ENCODE results near the gene GAST. TPM values are rescaled to one million over a fixed set of nuclear protein-coding genes. Genes with fewer than 3 reads are reported as not detected.
A peak's percentile ranks its signal among the peaks of the same experiment; 100 is the strongest.

The GAST gene
- total and polyA plus RNA-seq, 2 experiments from 2014 or later, result not detected

DNA sequence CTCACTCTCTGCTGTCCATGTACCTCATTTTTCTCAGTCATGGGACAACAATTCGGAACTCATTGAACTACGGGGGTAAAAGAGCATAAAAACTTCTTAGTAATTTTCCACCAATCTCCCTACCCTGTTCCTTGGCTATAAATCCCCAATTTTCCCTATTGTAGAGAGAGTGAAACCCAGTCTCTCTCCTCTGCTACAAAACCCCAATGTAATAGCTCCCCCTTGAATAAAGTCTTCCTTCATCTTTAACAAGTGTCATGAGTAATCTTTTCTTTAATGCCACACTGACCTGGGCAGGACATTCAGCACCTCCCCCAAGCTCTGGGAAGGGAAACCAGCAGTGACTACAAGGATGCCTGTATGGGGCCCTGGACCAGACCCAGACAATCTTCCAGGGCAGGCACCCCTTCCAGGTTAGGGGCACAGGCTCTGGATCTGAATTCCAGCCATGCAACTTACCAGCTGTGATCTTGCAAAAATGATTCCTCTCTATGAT lies 33.7 kb upstream of the GAST start (continued):
- TF ChIP-seq, protein P1, sequence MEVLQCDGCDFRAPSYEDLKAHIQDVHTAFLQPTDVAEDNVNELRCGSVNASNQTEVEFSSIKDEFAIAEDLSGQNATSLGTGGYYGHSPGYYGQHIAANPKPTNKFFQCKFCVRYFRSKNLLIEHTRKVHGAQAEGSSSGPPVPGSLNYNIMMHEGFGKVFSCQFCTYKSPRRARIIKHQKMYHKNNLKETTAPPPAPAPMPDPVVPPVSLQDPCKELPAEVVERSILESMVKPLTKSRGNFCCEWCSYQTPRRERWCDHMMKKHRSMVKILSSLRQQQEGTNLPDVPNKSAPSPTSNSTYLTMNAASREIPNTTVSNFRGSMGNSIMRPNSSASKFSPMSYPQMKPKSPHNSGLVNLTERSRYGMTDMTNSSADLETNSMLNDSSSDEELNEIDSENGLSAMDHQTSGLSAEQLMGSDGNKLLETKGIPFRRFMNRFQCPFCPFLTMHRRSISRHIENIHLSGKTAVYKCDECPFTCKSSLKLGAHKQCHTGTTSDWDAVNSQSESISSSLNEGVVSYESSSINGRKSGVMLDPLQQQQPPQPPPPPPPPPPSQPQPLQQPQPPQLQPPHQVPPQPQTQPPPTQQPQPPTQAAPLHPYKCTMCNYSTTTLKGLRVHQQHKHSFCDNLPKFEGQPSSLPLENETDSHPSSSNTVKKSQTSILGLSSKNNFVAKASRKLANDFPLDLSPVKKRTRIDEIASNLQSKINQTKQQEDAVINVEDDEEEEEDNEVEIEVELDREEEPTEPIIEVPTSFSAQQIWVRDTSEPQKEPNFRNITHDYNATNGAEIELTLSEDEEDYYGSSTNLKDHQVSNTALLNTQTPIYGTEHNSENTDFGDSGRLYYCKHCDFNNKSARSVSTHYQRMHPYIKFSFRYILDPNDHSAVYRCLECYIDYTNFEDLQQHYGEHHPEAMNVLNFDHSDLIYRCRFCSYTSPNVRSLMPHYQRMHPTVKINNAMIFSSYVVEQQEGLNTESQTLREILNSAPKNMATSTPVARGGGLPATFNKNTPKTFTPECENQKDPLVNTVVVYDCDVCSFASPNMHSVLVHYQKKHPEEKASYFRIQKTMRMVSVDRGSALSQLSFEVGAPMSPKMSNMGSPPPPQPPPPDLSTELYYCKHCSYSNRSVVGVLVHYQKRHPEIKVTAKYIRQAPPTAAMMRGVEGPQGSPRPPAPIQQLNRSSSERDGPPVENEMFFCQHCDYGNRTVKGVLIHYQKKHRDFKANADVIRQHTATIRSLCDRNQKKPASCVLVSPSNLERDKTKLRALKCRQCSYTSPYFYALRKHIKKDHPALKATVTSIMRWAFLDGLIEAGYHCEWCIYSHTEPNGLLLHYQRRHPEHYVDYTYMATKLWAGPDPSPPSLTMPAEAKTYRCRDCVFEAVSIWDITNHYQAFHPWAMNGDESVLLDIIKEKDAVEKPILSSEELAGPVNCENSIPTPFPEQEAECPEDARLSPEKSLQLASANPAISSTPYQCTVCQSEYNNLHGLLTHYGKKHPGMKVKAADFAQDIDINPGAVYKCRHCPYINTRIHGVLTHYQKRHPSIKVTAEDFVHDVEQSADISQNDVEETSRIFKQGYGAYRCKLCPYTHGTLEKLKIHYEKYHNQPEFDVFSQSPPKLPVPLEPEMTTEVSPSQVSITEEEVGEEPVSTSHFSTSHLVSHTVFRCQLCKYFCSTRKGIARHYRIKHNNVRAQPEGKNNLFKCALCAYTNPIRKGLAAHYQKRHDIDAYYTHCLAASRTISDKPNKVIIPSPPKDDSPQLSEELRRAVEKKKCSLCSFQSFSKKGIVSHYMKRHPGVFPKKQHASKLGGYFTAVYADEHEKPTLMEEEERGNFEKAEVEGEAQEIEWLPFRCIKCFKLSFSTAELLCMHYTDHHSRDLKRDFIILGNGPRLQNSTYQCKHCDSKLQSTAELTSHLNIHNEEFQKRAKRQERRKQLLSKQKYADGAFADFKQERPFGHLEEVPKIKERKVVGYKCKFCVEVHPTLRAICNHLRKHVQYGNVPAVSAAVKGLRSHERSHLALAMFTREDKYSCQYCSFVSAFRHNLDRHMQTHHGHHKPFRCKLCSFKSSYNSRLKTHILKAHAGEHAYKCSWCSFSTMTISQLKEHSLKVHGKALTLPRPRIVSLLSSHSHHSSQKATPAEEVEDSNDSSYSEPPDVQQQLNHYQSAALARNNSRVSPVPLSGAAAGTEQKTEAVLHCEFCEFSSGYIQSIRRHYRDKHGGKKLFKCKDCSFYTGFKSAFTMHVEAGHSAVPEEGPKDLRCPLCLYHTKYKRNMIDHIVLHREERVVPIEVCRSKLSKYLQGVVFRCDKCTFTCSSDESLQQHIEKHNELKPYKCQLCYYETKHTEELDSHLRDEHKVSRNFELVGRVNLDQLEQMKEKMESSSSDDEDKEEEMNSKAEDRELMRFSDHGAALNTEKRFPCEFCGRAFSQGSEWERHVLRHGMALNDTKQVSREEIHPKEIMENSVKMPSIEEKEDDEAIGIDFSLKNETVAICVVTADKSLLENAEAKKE (CRISPR knock-in tag; IDR thresholded peaks at IDR 0.05), result no peak
- TF ChIP-seq EZH2phosphoT487 (IDR thresholded peaks at IDR 0.05; ENCODE audit: unreplicated experiment), result no peak

DNA sequence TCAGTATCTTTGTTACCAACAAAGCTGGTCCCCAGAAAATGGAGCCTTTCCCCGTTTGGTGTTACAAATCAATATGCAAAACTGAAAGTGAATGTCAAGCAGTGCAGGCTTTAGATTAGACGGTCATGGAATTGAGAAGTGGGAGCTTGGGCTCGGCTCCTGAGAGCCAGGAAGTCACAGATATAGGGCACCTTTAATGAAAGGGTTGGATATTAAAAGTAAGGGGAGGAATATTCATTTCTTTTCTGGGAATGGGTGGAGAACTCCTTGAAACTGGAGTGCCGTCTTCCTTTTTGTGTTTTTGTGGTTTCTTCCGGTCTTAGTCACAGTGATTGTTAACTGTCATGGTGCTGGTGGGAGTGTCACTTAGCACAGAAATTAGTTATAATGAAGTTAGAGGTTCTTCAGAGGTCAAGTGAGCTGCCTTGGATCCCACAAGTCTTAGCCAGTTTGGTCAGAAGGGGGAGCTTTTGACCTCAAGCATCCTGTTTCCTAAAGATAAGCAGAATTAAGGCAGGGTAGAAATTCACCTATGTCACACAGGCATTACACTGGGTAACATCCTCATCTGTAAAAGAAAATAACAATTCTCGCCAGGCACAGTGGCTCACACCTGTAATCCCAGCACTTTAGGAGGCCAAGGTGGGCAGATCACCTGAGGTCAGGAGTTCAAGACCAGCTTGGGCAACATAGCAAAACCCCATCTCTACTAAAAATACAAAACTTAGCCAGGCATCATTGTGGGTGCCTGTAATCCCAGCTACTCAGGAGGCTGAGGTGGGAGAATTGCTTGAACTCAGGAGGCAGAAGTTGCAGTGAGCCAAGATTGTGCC lies 33.0 kb upstream of the GAST start:
- H3K4me1 ChIP-seq (ENCODE audit: insufficient read depth), result peaks cover 25% of the 10 kb centered on the region
- H3K4me3 Mint-ChIP-seq, result no peak overlapping the region; the same call in 2 of the 3 replicates
- no peaks in the 10 kb centered on the region for H3K79me2 ChIP-seq (replicated peaks; ENCODE audit: insufficient read depth)
- H4K20me1 ChIP-seq (replicated peaks; ENCODE audit: insufficient read depth), result no peaks in the 10 kb centered on the region
- H3K27me3 Mint-ChIP-seq (ENCODE audit: insufficient read depth, low read depth, poor library complexity), result peaks cover 19% of the 10 kb centered on the region
- H3K4me2 ChIP-seq, result no peak overlapping the region
- H2AFZ ChIP-seq, result no peak overlapping the region
- DNase-seq (ENCODE audit: low spot score) (no peak), ATAC-seq (no peak)
- H3K27ac Mint-ChIP-seq, result no peak overlapping the region
- peak overlapping the region; percentile 76 for H3K27ac ChIP-seq (ENCODE audit: low read depth)
- no peaks in the 10 kb centered on the region for H3K27me3 ChIP-seq (ENCODE audit: insufficient read depth)
- H3K4me3 ChIP-seq, result no peak overlapping the region
- no peaks in the 10 kb centered on the region for H3F3A ChIP-seq (replicated peaks; ENCODE audit: low read depth)
- peaks cover 25% of the 10 kb centered on the region for H3K9me3 Mint-ChIP-seq
- TF ChIP-seq, protein P2, sequence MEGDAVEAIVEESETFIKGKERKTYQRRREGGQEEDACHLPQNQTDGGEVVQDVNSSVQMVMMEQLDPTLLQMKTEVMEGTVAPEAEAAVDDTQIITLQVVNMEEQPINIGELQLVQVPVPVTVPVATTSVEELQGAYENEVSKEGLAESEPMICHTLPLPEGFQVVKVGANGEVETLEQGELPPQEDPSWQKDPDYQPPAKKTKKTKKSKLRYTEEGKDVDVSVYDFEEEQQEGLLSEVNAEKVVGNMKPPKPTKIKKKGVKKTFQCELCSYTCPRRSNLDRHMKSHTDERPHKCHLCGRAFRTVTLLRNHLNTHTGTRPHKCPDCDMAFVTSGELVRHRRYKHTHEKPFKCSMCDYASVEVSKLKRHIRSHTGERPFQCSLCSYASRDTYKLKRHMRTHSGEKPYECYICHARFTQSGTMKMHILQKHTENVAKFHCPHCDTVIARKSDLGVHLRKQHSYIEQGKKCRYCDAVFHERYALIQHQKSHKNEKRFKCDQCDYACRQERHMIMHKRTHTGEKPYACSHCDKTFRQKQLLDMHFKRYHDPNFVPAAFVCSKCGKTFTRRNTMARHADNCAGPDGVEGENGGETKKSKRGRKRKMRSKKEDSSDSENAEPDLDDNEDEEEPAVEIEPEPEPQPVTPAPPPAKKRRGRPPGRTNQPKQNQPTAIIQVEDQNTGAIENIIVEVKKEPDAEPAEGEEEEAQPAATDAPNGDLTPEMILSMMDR (conservative IDR thresholded peaks at IDR 0.05; ENCODE audit: low read depth in 2 of 2), result peak; percentile 25 to 55; a peak in 3 of 4 replicates
- TF ChIP-seq NANOG (IDR thresholded peaks at IDR 0.05; ENCODE audit: borderline replicate concordance) (no peak), STAT1 (IDR thresholded peaks at IDR 0.05; ENCODE audit: unreplicated experiment) (no peak)
- TF ChIP-seq, protein P3, sequence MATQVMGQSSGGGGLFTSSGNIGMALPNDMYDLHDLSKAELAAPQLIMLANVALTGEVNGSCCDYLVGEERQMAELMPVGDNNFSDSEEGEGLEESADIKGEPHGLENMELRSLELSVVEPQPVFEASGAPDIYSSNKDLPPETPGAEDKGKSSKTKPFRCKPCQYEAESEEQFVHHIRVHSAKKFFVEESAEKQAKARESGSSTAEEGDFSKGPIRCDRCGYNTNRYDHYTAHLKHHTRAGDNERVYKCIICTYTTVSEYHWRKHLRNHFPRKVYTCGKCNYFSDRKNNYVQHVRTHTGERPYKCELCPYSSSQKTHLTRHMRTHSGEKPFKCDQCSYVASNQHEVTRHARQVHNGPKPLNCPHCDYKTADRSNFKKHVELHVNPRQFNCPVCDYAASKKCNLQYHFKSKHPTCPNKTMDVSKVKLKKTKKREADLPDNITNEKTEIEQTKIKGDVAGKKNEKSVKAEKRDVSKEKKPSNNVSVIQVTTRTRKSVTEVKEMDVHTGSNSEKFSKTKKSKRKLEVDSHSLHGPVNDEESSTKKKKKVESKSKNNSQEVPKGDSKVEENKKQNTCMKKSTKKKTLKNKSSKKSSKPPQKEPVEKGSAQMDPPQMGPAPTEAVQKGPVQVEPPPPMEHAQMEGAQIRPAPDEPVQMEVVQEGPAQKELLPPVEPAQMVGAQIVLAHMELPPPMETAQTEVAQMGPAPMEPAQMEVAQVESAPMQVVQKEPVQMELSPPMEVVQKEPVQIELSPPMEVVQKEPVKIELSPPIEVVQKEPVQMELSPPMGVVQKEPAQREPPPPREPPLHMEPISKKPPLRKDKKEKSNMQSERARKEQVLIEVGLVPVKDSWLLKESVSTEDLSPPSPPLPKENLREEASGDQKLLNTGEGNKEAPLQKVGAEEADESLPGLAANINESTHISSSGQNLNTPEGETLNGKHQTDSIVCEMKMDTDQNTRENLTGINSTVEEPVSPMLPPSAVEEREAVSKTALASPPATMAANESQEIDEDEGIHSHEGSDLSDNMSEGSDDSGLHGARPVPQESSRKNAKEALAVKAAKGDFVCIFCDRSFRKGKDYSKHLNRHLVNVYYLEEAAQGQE (IDR thresholded peaks at IDR 0.05; ENCODE audit: unreplicated experiment), result no peak
- no peaks in the 10 kb centered on the region for H3K9me2 ChIP-seq (ENCODE audit: insufficient read depth)
- peaks cover 20% of the 10 kb centered on the region for H3K36me3 Mint-ChIP-seq (ENCODE audit: low read depth)
- peaks cover 43% of the 10 kb centered on the region for H3K4me1 Mint-ChIP-seq
- H3K36me3 ChIP-seq (ENCODE audit: insufficient read depth), result no peaks in the 10 kb centered on the region

All from GM23338 (cell line).